HL-60 (cell line): ENCODE measurements around the gene FAM149B1.

ENCODE experiments used
- GABPA ChIP-seq: IDR thresholded peaks from 2 replicates; pipeline ENCODE4 v1.6.1; 2012; ENCODE audit warnings: low read depth
- POLR2AphosphoS5 ChIP-seq: IDR thresholded peaks from 2 replicates; pipeline ENCODE4 v1.6.1; 2012; ENCODE audit warnings: low read depth
- SPI1 ChIP-seq: IDR thresholded peaks from 2 replicates; pipeline ENCODE4 v1.6.1; 2012; ENCODE audit warnings: low read depth, mild to moderate bottlenecking, borderline replicate concordance
- TF ChIP-seq, protein P1 (sequence below): IDR thresholded peaks from one replicate; pipeline ENCODE4 v1.5.1; 2011; ENCODE audit warnings: low read length, control low read depth, inconsistent platforms; ENCODE audit not compliant: insufficient read depth
- TF ChIP-seq, protein P2 (sequence below): IDR thresholded peaks from 2 replicates; pipeline ENCODE4 v1.6.1; 2012; ENCODE audit warnings: low read depth; ENCODE audit not compliant: insufficient replicate concordance

DNA sequence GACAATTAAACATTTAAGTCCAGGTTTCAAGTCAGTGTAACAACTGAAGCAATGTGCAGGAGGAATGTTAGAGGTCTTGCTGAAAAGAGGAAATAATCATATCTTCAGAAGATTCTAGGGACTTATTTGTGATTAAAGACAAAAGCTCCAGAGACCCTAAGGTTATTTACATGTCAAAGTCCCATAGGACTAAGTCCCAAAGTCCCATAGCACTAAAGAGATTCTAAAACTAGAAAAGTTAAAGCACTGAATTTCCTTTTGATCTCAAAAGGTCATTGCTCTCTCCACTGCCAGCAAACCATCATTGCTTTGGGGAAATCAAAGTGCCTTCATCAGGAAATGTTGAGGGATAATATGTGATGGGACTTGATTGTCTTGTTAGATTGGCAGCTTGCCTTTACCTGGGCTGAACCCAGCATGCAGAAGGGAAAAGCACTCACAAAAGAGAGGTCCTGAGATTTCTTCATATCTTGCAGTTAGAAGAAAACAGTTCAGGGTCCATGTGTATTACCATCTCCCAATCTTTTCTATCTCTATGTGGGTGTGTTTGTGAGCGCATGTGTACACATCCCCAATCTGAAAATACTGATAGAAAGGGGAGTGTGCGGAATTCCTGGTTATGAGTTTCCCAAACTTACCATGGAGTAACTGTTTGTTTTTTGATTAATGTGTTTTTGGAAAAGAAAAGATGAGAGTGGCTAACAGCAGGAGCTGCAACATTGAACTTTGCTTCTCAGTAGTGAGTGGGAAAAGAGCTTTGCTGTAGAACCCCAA, 35.8 kb upstream of the FAM149B1 start:
- TF ChIP-seq, protein P1, sequence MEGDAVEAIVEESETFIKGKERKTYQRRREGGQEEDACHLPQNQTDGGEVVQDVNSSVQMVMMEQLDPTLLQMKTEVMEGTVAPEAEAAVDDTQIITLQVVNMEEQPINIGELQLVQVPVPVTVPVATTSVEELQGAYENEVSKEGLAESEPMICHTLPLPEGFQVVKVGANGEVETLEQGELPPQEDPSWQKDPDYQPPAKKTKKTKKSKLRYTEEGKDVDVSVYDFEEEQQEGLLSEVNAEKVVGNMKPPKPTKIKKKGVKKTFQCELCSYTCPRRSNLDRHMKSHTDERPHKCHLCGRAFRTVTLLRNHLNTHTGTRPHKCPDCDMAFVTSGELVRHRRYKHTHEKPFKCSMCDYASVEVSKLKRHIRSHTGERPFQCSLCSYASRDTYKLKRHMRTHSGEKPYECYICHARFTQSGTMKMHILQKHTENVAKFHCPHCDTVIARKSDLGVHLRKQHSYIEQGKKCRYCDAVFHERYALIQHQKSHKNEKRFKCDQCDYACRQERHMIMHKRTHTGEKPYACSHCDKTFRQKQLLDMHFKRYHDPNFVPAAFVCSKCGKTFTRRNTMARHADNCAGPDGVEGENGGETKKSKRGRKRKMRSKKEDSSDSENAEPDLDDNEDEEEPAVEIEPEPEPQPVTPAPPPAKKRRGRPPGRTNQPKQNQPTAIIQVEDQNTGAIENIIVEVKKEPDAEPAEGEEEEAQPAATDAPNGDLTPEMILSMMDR, result no peak
- TF ChIP-seq POLR2AphosphoS5, result no peak
- TF ChIP-seq, protein P2, sequence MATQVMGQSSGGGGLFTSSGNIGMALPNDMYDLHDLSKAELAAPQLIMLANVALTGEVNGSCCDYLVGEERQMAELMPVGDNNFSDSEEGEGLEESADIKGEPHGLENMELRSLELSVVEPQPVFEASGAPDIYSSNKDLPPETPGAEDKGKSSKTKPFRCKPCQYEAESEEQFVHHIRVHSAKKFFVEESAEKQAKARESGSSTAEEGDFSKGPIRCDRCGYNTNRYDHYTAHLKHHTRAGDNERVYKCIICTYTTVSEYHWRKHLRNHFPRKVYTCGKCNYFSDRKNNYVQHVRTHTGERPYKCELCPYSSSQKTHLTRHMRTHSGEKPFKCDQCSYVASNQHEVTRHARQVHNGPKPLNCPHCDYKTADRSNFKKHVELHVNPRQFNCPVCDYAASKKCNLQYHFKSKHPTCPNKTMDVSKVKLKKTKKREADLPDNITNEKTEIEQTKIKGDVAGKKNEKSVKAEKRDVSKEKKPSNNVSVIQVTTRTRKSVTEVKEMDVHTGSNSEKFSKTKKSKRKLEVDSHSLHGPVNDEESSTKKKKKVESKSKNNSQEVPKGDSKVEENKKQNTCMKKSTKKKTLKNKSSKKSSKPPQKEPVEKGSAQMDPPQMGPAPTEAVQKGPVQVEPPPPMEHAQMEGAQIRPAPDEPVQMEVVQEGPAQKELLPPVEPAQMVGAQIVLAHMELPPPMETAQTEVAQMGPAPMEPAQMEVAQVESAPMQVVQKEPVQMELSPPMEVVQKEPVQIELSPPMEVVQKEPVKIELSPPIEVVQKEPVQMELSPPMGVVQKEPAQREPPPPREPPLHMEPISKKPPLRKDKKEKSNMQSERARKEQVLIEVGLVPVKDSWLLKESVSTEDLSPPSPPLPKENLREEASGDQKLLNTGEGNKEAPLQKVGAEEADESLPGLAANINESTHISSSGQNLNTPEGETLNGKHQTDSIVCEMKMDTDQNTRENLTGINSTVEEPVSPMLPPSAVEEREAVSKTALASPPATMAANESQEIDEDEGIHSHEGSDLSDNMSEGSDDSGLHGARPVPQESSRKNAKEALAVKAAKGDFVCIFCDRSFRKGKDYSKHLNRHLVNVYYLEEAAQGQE, result no peak
- TF ChIP-seq SPI1, result no peak
- no peak for TF ChIP-seq GABPA
